Upper lobe of left lung (tissue), 6 donors: Measurements from ENCODE around the gene G6PC3. TPM values are rescaled to one million over a fixed set of nuclear protein-coding genes. Genes with fewer than 3 reads are reported as not detected.

Experiments used
- ATAC-seq, 2 donors: fragments of 200-7000 bp; cut with Tn5 transposase; one replicate each; pipeline ENCODE4 v1.9.1; 2022; ENCODE audit warnings: mild to moderate bottlenecking in 2 of 2, moderate library complexity in 2 of 2; ENCODE audit not compliant: low FRiP score in 2 of 2
- DNase-seq, 2 donors: peaks; one replicate each; pipeline ENCODE4 v3.0.0-alpha.2; 2019 to 2020
- H3K27ac ChIP-seq, 4 donors: fragments of 200-600 bp; sonication (generic); one replicate each; pipeline ENCODE4 v1.5.1; 2016 to 2019
- H3K27me3 ChIP-seq, 4 donors: fragments of 200-600 bp; sonication (generic); one replicate each; pipeline ENCODE4 v1.5.1; 2017 to 2019
- H3K36me3 ChIP-seq, 4 donors: fragments of 200-600 bp; sonication (generic); one replicate each; pipeline ENCODE4 v1.5.1; 2016 to 2019
- H3K4me1 ChIP-seq, 4 donors: fragments of 200-600 bp; sonication (generic); one replicate each; pipeline ENCODE4 v1.5.1; 2018 to 2019
- H3K4me3 ChIP-seq, 4 donors: fragments of 200-600 bp; sonication (generic); one replicate each; pipeline ENCODE4 v1.5.1; 2017 to 2019; ENCODE audit warnings: mild to moderate bottlenecking in 2 of 4, moderate library complexity in 1 of 4
- H3K9me3 ChIP-seq, 4 donors: fragments of 200-600 bp; sonication (generic); one replicate each; pipeline ENCODE4 v1.5.1; 2018 to 2019
- CTCF ChIP-seq, 6 experiments: fragments of 450-650 bp in 4 of 6; fragments of 200-600 bp in 2 of 6; sonication (generic) in 2 of 6; IDR thresholded peaks; one replicate each; pipeline ENCODE4 v1.5.1; 2016 to 2019; ENCODE audit warnings: antibody characterized with exemption in 6 of 6
- EP300 ChIP-seq, 4 donors: sonication (generic); formaldehyde crosslinking; IDR thresholded peaks; one replicate each; pipeline ENCODE4 v1.5.1; 2017; ENCODE audit warnings: antibody characterized with exemption in 4 of 4, control low read depth in 2 of 4
- POLR2A ChIP-seq, 4 donors: fragments of 450-650 bp; IDR thresholded peaks; one replicate each; pipeline ENCODE4 v1.5.1; 2016 to 2017; ENCODE audit warnings: antibody characterized with exemption in 4 of 4, mild to moderate bottlenecking in 2 of 4
- POLR2AphosphoS5 ChIP-seq, 2 donors: sonication (generic); formaldehyde crosslinking; IDR thresholded peaks; one replicate each; pipeline ENCODE4 v1.5.1; 2017; ENCODE audit warnings: antibody characterized with exemption in 2 of 2
- WGBS, 2 donors: methylation state at CpG; one replicate each; pipeline ENCODE4 v1.1.5; 2017 to 2018; 5-methylcytosine and 5-hydroxymethylcytosine counted together
- total RNA-seq, 6 donors: library from RNA; depleted of rRNA in 4 of 6; stranded (reverse); fragments of >200 nt in 4 of 6; gene quantifications; one replicate each; pipeline versions ENCODE4 v1.1.0 to v1.2.1, GENCODE V29; 2016 to 2021
- donor health status: DM: no; HTN: no; CAD: no; lungs with moderate emphysema.
- donor health status: DM: no; HTN: yes; CAD: no; lungs with severe emphysema.

The G6PC3 gene
- total RNA-seq, 6 donors from 2014 or later = 16.8 to 63.0 (median 33.8) TPM

DNA sequence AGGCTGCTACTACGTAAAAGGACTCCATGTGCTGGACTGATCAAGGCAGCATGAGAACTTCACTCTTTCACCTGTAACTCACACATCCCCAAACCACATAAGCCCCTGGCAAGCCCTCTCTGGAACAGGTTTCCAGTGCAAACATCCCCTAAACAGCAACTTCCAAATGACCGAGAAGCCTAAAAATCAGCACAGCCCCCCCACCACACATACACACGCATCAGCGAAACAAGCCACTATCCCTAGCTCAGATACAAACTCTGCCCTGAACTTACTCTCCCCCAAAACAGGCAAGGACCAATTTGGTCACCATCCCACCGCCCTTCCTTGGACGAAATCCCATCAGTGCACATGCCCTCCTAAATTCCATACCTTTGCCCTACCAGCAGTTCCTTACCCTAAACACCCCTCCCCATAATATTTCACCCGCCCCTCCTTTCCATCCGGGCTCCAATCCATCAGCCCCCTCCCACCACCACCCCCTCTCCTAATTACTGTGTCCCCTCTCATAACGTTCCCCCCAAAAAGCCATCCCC lies 4.8 kb upstream of the G6PC3 start:
- WGBS, 2 donors = 1 to 3% methylated on average over 9 of the region's 9 CpGs
- peaks cover 19 to 33% (median 26%) of the 10 kb centered on the region in 4 donors for H3K4me1 ChIP-seq
- H3K9me3 ChIP-seq = no peaks in the 10 kb centered on the region
- DNase-seq (no peak), ATAC-seq (no peak)
- TF ChIP-seq POLR2AphosphoS5 (IDR thresholded peaks at IDR 0.05) (no peak), CTCF (IDR thresholded peaks at IDR 0.05) (no peak), EP300 (IDR thresholded peaks at IDR 0.05) (no peak), POLR2A (IDR thresholded peaks at IDR 0.05) (no peak)
- peak overlapping the region; percentile 94 to 99 (median 96) for H3K27ac ChIP-seq
- H3K27me3 ChIP-seq = no peaks in the 10 kb centered on the region
- peaks cover 4 to 34% (median 16%) of the 10 kb centered on the region in 4 donors for H3K36me3 ChIP-seq
- peak overlapping the region; percentile 55 to 91 (median 81) for H3K4me3 ChIP-seq

GRCh38 chr17:44066204-44066930 lies 4.2 kb upstream of the G6PC3 start, which contains the start of gene LSM12:
LSM12 (minus strand) TSS chr17:44066671; CDS start chr17:44066587, 84 bp downstream.
- H3K4me3 ChIP-seq = peak within 1 kb of the TSS; percentile 55 to 91 (median 81)
- H3K9me3 ChIP-seq = no peaks in the 10 kb centered on the region
- H3K27ac ChIP-seq = peak within 1 kb of the TSS; percentile 94 to 99 (median 96)
- TF ChIP-seq EP300 (IDR thresholded peaks at IDR 0.05) (no peak), POLR2AphosphoS5 (IDR thresholded peaks at IDR 0.05) (peak in 1 of 2 donors; percentile 46), POLR2A (IDR thresholded peaks at IDR 0.05) (peak in 3 of 4 donors; percentile 68 to 91 (median 75)), CTCF (IDR thresholded peaks at IDR 0.05) (peak in 2 of 6 experiments; percentile 7 to 8)
- 0 to 1% methylated on average over 22 to 50 of the region's 65 CpGs for WGBS, 2 donors
- H3K27me3 ChIP-seq = no peaks in the 10 kb centered on the region
- DNase-seq = peak; percentile 86 to 100
- peaks cover 4 to 28% (median 13%) of the 10 kb centered on the region in 4 donors for H3K36me3 ChIP-seq
- peak; percentile 90 to 92 for ATAC-seq
- peaks cover 22 to 39% (median 30%) of the 10 kb centered on the region in 4 donors for H3K4me1 ChIP-seq

- no peaks in the 10 kb centered on the region for H3K27me3 ChIP-seq
- ATAC-seq (no peak), DNase-seq (no peak)
- H3K9me3 ChIP-seq = no peaks in the 10 kb centered on the region
- TF ChIP-seq CTCF (IDR thresholded peaks at IDR 0.05) = no peak
- TF ChIP-seq POLR2A (IDR thresholded peaks at IDR 0.05) = no peak
- no peak for TF ChIP-seq EP300 (IDR thresholded peaks at IDR 0.05)
- TF ChIP-seq POLR2AphosphoS5 (IDR thresholded peaks at IDR 0.05) = no peak
- WGBS, 2 donors = 86% methylated on average over 9 of the region's 9 CpGs
- peaks cover 30 to 48% (median 38%) of the 10 kb centered on the region in 4 donors for H3K4me1 ChIP-seq
- H3K27ac ChIP-seq = peak overlapping the region; percentile 94 to 99 (median 96)
- no peak overlapping the region for H3K4me3 ChIP-seq
- peaks cover 1 to 16% (median 7%) of the 10 kb centered on the region in 4 donors for H3K36me3 ChIP-seq
Observed at GRCh38 chr17:44067545-44067940, 3.0 kb upstream of the G6PC3 start.

DNA sequence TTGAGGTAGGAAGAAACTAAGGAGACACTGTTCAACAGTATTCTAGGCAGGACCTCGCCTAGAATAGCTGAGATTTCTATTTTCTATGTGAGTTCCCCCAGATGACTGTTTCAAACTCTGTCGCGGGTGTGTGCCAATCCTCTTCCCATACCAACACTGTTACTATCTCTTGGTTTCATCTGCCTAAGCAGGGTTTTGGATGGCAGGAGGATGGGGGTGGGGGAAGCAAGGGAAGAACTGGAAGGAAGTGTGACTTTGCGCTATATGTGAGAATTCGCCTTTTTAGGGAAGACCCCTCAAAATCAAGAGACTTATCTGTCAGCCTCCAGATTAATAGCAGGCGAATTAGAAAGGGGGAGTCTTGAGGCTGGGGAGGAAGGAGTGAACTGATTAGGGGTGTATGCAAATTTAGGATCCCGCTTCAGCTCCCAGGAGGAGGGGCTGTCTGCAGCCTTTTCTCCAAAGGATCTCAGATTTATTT lies 521 bp upstream of the G6PC3 start:
- WGBS, 2 donors = 24 to 27% methylated on average over 7 of the region's 7 CpGs
- peaks cover 30 to 49% (median 36%) of the 10 kb centered on the region in 4 donors for H3K4me1 ChIP-seq
- H3K4me3 ChIP-seq = peak overlapping the region; percentile 10 to 87 (median 84)
- ATAC-seq (no peak), DNase-seq (no peak)
- H3K27ac ChIP-seq = peak overlapping the region; percentile 85 to 91 (median 88)
- no peaks in the 10 kb centered on the region for H3K27me3 ChIP-seq
- H3K36me3 ChIP-seq = peaks cover 0 to 11% (median 6%) of the 10 kb centered on the region in 4 donors
- H3K9me3 ChIP-seq = no peaks in the 10 kb centered on the region
- TF ChIP-seq POLR2A (IDR thresholded peaks at IDR 0.05) (no peak), EP300 (IDR thresholded peaks at IDR 0.05) (no peak), CTCF (IDR thresholded peaks at IDR 0.05) (no peak), POLR2AphosphoS5 (IDR thresholded peaks at IDR 0.05) (no peak)
